Heart left ventricle (tissue), 16 donors: ENCODE results near the gene RRP7A. TPM values are rescaled to one million over a fixed set of nuclear protein-coding genes. Genes with fewer than 3 reads are reported as not detected.
"Not testable (repeated sequence)": the region's sequence is repeated elsewhere in the genome, so short reads cannot be mapped to it uniquely, and the experiment has no call there.

Source experiments
- ATAC-seq, 4 donors: fragments of 200-7000 bp; cut with Tn5 transposase; one replicate each; pipeline ENCODE4 v1.9.1; 2020 to 2022; ENCODE audit warnings: moderate library complexity in 4 of 4, mild to moderate bottlenecking in 3 of 4, moderate number of reproducible peaks in 1 of 4
- DNase-seq, 5 donors: peaks; one replicate each; pipeline ENCODE4 v3.0.0-alpha.2; 2020
- H3K27ac ChIP-seq, 12 donors: fragments of 200-600 bp; sonication (generic) in 4 of 12; one replicate each; pipeline versions ENCODE4 v1.5.0 to v1.8.0; 2016 to 2022; ENCODE audit warnings: mild to moderate bottlenecking in 2 of 12
- H3K27me3 ChIP-seq, 9 donors: fragments of 200-600 bp; sonication (generic) in 2 of 9; one replicate each; pipeline versions ENCODE4 v1.5.1 to v1.8.0; 2016 to 2022; ENCODE audit warnings: mild to moderate bottlenecking in 3 of 9
- H3K36me3 ChIP-seq, 9 donors: fragments of 200-600 bp; sonication (generic) in 2 of 9; one replicate each; pipeline versions ENCODE4 v1.5.0 to v1.8.0; 2018 to 2022; ENCODE audit warnings: mild to moderate bottlenecking in 2 of 9
- H3K4me1 ChIP-seq, 12 donors: fragments of 200-600 bp; sonication (generic) in 4 of 12; one replicate each; pipeline versions ENCODE4 v1.5.0 to v1.8.0; 2016 to 2022; ENCODE audit warnings: mild to moderate bottlenecking in 3 of 12
- H3K4me3 ChIP-seq, 12 donors: fragments of 200-600 bp; sonication (generic) in 4 of 12; one replicate each; pipeline versions ENCODE4 v1.5.0 to v1.8.0; 2017 to 2022; ENCODE audit warnings: mild to moderate bottlenecking in 9 of 12, moderate library complexity in 4 of 12
- H3K9me3 ChIP-seq, 12 donors: fragments of 200-600 bp; sonication (generic) in 4 of 12; one replicate each; pipeline versions ENCODE4 v1.5.0 to v1.8.0; 2016 to 2022; ENCODE audit warnings: mild to moderate bottlenecking in 1 of 12
- POLR2A ChIP-seq, 2 donors: fragments of 450-650 bp; IDR thresholded peaks; one replicate each; pipeline ENCODE4 v1.6.1; 2017; ENCODE audit warnings: antibody characterized with exemption in 2 of 2, mild to moderate bottlenecking in 2 of 2, moderate library complexity in 2 of 2
- WGBS, 4 donors: extraction: QIAGEN DNeasy Blood & Tissue Kit in 2 of 4; methylation state at CpG; one replicate each; pipeline versions ENCODE4 v1.1.5 to v1.1.7; 2013 to 2018; 5-methylcytosine and 5-hydroxymethylcytosine counted together
- intact Hi-C, 10 donors: fragments of 100-400 bp; cut with DNase I; formaldehyde crosslinking; loops; one replicate each; pipeline versions ENCODE4 v1.11.1 to v1.14.2; 2022
- polyA plus RNA-seq, 2 donors: library from polyadenylated mRNA; stranded (reverse); fragments of 200-250 nt; gene quantifications; one replicate each; pipeline ENCODE4 v1.2.3, GENCODE V29; 2013
- total RNA-seq, 9 donors: library from RNA; depleted of rRNA in 2 of 9; stranded (reverse); fragments of >200 nt in 2 of 9; fragmentation: NEBNext Ultra II Directional in 3 of 9; extraction: Animal tissue kit (Norgen Biotek cat#: 25700) in 3 of 9; gene quantifications; one replicate each; pipeline versions ENCODE4 v1.1.0 to v1.2.4, GENCODE V29; 2016 to 2023
- TF ChIP-seq, protein P1 (sequence below), 12 donors: fragments of 200-600 bp; sonication (generic) in 4 of 12; IDR thresholded peaks; one replicate each; pipeline versions ENCODE4 v1.5.0 to v1.8.0; 2018 to 2022; ENCODE audit warnings: antibody characterized with exemption in 12 of 12, mild to moderate bottlenecking in 5 of 12
- donor health status: ischemic (EF 13 %, LVEDD 7.1; RV severe dilation, severe dysfunction).
- donor health status: healthy with polysubstance abuse.
- donor health status: DM: no; HTN: yes; CAD: no.
- donor health status: DM: no; HTN: no; CAD: no.
- donor health status: ischemic (EF 25% LVEDD 6.9; RV normal size, moderate dysfunction).
- donor health status: ischemic (EF 25% LVEDD 5.7; RV mildly dilated, moderate dysfunction).
- donor health status: healthy.
- donor health status: DM: yes; HTN: yes; CAD: no.
- donor health status: ischemic (EF 35%, LVEDD 5.7; RV mildly dilated, moderate dysfunction).
- donor health status: nonischemic (EF 11% LVEDD 7.7; RV severe dilation, severe dysfunction).
- donor health status: DM: yes; HTN: yes; CAD: no.
- donor health status: PGD.
- donor health status: ischemic (EF 29% LVEDD 5.4; RV normal size, mild dysfunction).
- donor health status: nonischemic (EF 23%, LVEDD 6.1; RV moderate dilation, normal function).

RRP7A gene
- total and polyA plus RNA-seq, 11 donors: 14.0 to 39.5 (median 25.6) TPM

- intact Hi-C loops: no loop called here
- Histone ChIP-seq H3K4me1 (peaks cover 0 to 19% (median 6%) of the 10 kb centered on the region in 12 donors), H3K9me3 (no peaks in the 10 kb centered on the region), H3K4me3 (no peak overlapping the region), H3K27ac (no peak overlapping the region), H3K27me3 (no peaks in the 10 kb centered on the region), H3K36me3 (peaks cover 0 to under 1% (median 0%) of the 10 kb centered on the region in 9 donors)
- no peak for ATAC-seq
- WGBS, 4 donors: 78 to 93% (median 90%) methylated on average over 8 of the region's 8 CpGs
- no peak for DNase-seq
- TF ChIP-seq POLR2A (IDR thresholded peaks at IDR 0.05): no peak
- TF ChIP-seq, protein P1, sequence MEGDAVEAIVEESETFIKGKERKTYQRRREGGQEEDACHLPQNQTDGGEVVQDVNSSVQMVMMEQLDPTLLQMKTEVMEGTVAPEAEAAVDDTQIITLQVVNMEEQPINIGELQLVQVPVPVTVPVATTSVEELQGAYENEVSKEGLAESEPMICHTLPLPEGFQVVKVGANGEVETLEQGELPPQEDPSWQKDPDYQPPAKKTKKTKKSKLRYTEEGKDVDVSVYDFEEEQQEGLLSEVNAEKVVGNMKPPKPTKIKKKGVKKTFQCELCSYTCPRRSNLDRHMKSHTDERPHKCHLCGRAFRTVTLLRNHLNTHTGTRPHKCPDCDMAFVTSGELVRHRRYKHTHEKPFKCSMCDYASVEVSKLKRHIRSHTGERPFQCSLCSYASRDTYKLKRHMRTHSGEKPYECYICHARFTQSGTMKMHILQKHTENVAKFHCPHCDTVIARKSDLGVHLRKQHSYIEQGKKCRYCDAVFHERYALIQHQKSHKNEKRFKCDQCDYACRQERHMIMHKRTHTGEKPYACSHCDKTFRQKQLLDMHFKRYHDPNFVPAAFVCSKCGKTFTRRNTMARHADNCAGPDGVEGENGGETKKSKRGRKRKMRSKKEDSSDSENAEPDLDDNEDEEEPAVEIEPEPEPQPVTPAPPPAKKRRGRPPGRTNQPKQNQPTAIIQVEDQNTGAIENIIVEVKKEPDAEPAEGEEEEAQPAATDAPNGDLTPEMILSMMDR (IDR thresholded peaks at IDR 0.05): no peak
Measured at GRCh38 chr22:42560381-42560780, 40.8 kb upstream of the RRP7A start.

GRCh38 chr22:42553475-42554361 lies 34.1 kb upstream of the RRP7A start, which contains the start of gene SERHL2:
Gene SERHL2, plus strand, starts transcription at chr22:42553956. Its CDS starts 65 bp downstream, at chr22:42554021.
- H3K36me3 ChIP-seq: no peaks in the 10 kb centered on the region
- DNase-seq: peak; percentile 92 to 97 (median 93)
- peak within 1 kb of the TSS in 8 of 12 donors; percentile 31 to 65 (median 52) for H3K27ac ChIP-seq
- H3K4me3 ChIP-seq: peak within 1 kb of the TSS; percentile 18 to 72 (median 64)
- intact Hi-C loops: loop anchor here in 2 of 10 donors (5.0 kb wide), 1 partner anchor 41 kb away; no protein-coding TSS in a partner anchor
- H3K4me1 ChIP-seq: peaks cover 3 to 14% (median 8%) of the 10 kb centered on the region in 12 donors
- H3K27me3 ChIP-seq: peaks cover 0 to 6% (median 0%) of the 10 kb centered on the region in 9 donors
- ATAC-seq: peak; percentile 89 to 98 (median 96)
- 1 to 3% (median 2%) methylated on average over 29 to 75 of the region's 75 CpGs for WGBS, 4 donors
- peaks cover 0 to 7% (median 0%) of the 10 kb centered on the region in 12 donors for H3K9me3 ChIP-seq
- TF ChIP-seq, protein P1 (IDR thresholded peaks at IDR 0.05): no peak
- peak in 1 of 2 donors; percentile 40 for TF ChIP-seq POLR2A (IDR thresholded peaks at IDR 0.05)

DNA sequence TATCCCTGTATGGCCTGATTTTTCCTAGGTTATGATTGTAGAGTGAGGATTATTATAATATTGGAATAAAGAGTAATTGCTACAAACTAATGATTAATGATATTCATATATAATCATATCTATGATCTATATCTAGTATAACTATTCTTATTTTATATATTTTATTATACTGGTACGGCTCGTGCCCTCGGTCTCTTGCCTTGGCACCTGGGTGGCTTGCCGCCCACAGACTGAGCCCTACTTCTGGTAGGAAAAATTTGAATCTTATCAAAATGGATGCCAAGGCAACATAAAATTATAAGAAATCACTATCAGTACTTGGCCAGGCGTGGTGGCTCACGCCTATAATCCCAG lies 32.7 kb upstream of the RRP7A start:
- WGBS, 4 donors: 93 to 97% (median 95%) methylated on average over 6 of the region's 6 CpGs
- not testable (repeated sequence) for H3K36me3 ChIP-seq
- intact Hi-C loops: loop anchor here in 2 of 10 donors (5.0 kb wide), 1 partner anchor 40 kb away; no protein-coding TSS in a partner anchor

More for the DNA sequence above, 32.7 kb upstream of the RRP7A start:
- not testable (repeated sequence) for ATAC-seq, H3K9me3 ChIP-seq, H3K27me3 ChIP-seq, DNase-seq, H3K27ac ChIP-seq
- TF ChIP-seq, protein P1 (IDR thresholded peaks at IDR 0.05): peak in 1 of 12 donors; percentile 4
- H3K4me1 ChIP-seq: peaks cover 3 to 14% (median 8%) of the 10 kb centered on the region in 12 donors
- H3K4me3 ChIP-seq: peak overlapping the region in 1 of 12 donors; percentile 35
